K562 (cell line): ENCODE data around the gene RYR3. TPM values are rescaled to one million over a fixed set of nuclear protein-coding genes. Genes with fewer than 3 reads are reported as not detected.

Experiments
- ATAC-seq: fragments of 200-7000 bp; cut with Tn5 transposase; 3 replicates; pipeline ENCODE4 v1.9.1; 2020; ENCODE audit warnings: moderate library complexity
- BruUV-seq: library from RNA; stranded (reverse); fragments of 400-500 nt; replicated peaks from 2 replicates; lab custom pipeline; 2021; lab: Mats Ljungman, UMichigan
- CTCF ChIA-PET: fragments of 300-600 bp; formaldehyde crosslinking; extraction: SDS; loops from one replicate; lab custom pipeline; 2021; ENCODE audit warnings: low intra/inter-chr PET ratio; lab: Yijun Ruan, JAX
- POLR2A ChIA-PET: fragments of 300-600, 350-650 bp; sonication (Branson Sonifier 250); formaldehyde crosslinking; extraction: SDS; loops from one replicate; lab custom pipeline; 2021; ENCODE audit warnings: antibody characterized with exemption, inconsistent platforms; lab: Yijun Ruan, JAX
- DNase-seq, 4 experiments: peaks; one replicate each; pipeline versions ENCODE4 v3.0.0 to v3.0.0-alpha.2; 2011 to 2018; ENCODE audit warnings: low spot score in 3 of 4, mixed read lengths in 3 of 4; ENCODE audit errors: extremely low read depth in 1 of 4
- FAIRE-seq: peaks from 2 replicates; lab custom pipeline; 2011; peaks lifted over from hg19 to GRCh38; lab: Jason Lieb, UNC
- H2AFZ ChIP-seq: 2 replicates; pipeline ENCODE4 v1.6.0; 2011; ENCODE audit warnings: low read depth, low read length, control low read depth, inconsistent platforms
- H3K27ac ChIP-seq: fragments of 200-600 bp; 3 replicates; pipeline ENCODE4 v1.8.0; 2011; ENCODE audit warnings: low read depth, mild to moderate bottlenecking, control low read depth, inconsistent platforms, low read length, moderate library complexity, mixed read lengths; ENCODE audit errors: extremely low read depth
- H3K27me3 ChIP-seq, 2 experiments: fragments of 300-600 bp in 1 of 2; 2 replicates in 1 of 2; 3 replicates in 1 of 2; pipeline versions ENCODE4 v1.6.0 to v1.8.0; 2011; ENCODE audit warnings: inconsistent platforms in 2 of 2, low read length in 2 of 2, mild to moderate bottlenecking in 1 of 2, mixed read lengths in 1 of 2, moderate library complexity in 1 of 2; ENCODE audit not compliant: control insufficient read depth in 2 of 2, insufficient read depth in 2 of 2
- H3K36me3 ChIP-seq: fragments of 300-600 bp; 3 replicates; pipeline ENCODE4 v1.8.0; 2011; ENCODE audit warnings: mild to moderate bottlenecking, low read length, inconsistent platforms; ENCODE audit not compliant: control insufficient read depth, insufficient read depth
- H3K4me1 ChIP-seq, 2 experiments: fragments of 200-600 bp in 1 of 2; replicated peaks in 1 of 2; 2 replicates in 1 of 2; 3 replicates in 1 of 2; pipeline versions ENCODE4 v1.5.1 to v1.8.0; 2011; ENCODE audit warnings: inconsistent platforms in 2 of 2, low read length in 2 of 2, mild to moderate bottlenecking in 1 of 2, mixed read lengths in 1 of 2, moderate library complexity in 1 of 2; ENCODE audit not compliant: control insufficient read depth in 2 of 2, insufficient read depth in 2 of 2
- H3K4me2 ChIP-seq: 2 replicates; pipeline ENCODE4 v1.6.1; 2011; ENCODE audit warnings: low read length, control low read depth, inconsistent platforms, mixed read lengths; ENCODE audit not compliant: insufficient read depth
- H3K4me3 ChIP-seq: fragments of 200-600 bp; sonication (generic), shearing (Covaris generic); 2 replicates; pipeline ENCODE4 v1.5.1; 2016; ENCODE audit warnings: control low read depth, inconsistent platforms
- H3K79me2 ChIP-seq: fragments of 200-600 bp; 3 replicates; pipeline ENCODE4 v1.8.0; 2011; ENCODE audit warnings: low read length, inconsistent platforms; ENCODE audit not compliant: control insufficient read depth, insufficient read depth
- H3K9ac ChIP-seq, 2 experiments: 2 replicates each; pipeline versions ENCODE4 v1.6.0 to v1.6.1; 2011; ENCODE audit warnings: low read depth in 2 of 2, low read length in 2 of 2, control low read depth in 1 of 2, inconsistent platforms in 1 of 2, mild to moderate bottlenecking in 1 of 2, mixed read lengths in 1 of 2; ENCODE audit not compliant: insufficient read depth in 1 of 2
- H3K9me1 ChIP-seq: one replicate; pipeline ENCODE4 v1.6.0; 2011; ENCODE audit warnings: inconsistent platforms, mild to moderate bottlenecking, low read length, moderate library complexity; ENCODE audit not compliant: control insufficient read depth, insufficient read depth
- H3K9me3 ChIP-seq: replicated peaks from 2 replicates; pipeline ENCODE4 v1.5.1; 2011; ENCODE audit warnings: low read depth, low read length, inconsistent platforms; ENCODE audit not compliant: control insufficient read depth, insufficient read depth
- H4K20me1 ChIP-seq: replicated peaks from 2 replicates; pipeline ENCODE4 v1.6.1; 2011; ENCODE audit warnings: low read length, inconsistent platforms, mixed read lengths; ENCODE audit not compliant: control insufficient read depth, insufficient read depth
- IRF9 ChIP-seq: fragments of 450-650 bp; IDR thresholded peaks from 2 replicates; pipeline ENCODE4 v1.6.1; 2016; ENCODE audit warnings: missing biosample characterization, missing genetic modification characterization
- PCBP1 ChIP-seq: fragments of 200-400 bp; formaldehyde crosslinking; IDR thresholded peaks from 2 replicates; pipeline ENCODE4 v1.6.1; 2018; ENCODE audit warnings: mild to moderate bottlenecking, low read depth, low read length; ENCODE audit not compliant: poor library complexity, severe bottlenecking
- RAD21 ChIP-seq, 2 experiments: fragments of 250-450 bp in 1 of 2; fragments of 450-650 bp in 1 of 2; sonication (Bioruptor Pico) in 1 of 2; formaldehyde crosslinking in 1 of 2; IDR thresholded peaks in 1 of 2; conservative IDR thresholded peaks in 1 of 2; 2 replicates each; pipeline versions ENCODE4 v1.4.0 to v1.8.0; 2020 to 2022; ENCODE audit warnings: mild to moderate bottlenecking in 2 of 2, moderate library complexity in 1 of 2
- REST ChIP-seq, 2 experiments: fragments of 450-650 bp; formaldehyde crosslinking in 1 of 2; IDR thresholded peaks; 2 replicates each; pipeline versions ENCODE4 v1.4.0 to v1.6.1; 2014 to 2020; ENCODE audit warnings: mild to moderate bottlenecking in 2 of 2, borderline replicate concordance in 1 of 2, low read depth in 1 of 2
- RNF219 ChIP-seq: fragments of 250-450 bp; sonication (Bioruptor Pico); IDR thresholded peaks from 2 replicates; pipeline ENCODE4 v1.5.0; 2022; ENCODE audit warnings: mild to moderate bottlenecking
- ZNF655 ChIP-seq: fragments of 250-450 bp; sonication (Bioruptor Pico); IDR thresholded peaks from 2 replicates; pipeline ENCODE4 v1.5.0; 2021
- ZNF79 ChIP-seq: fragments of 250-450 bp; sonication (Bioruptor Pico); IDR thresholded peaks from 2 replicates; pipeline ENCODE4 v1.4.0; 2020; ENCODE audit warnings: low read depth, mild to moderate bottlenecking, moderate library complexity
- ZSCAN29 ChIP-seq: fragments of 450-650 bp; IDR thresholded peaks from 2 replicates; pipeline ENCODE4 v1.6.1; 2017
- WGBS: fragments of 100-300 bp; shearing (Covaris generic); methylation state at CpG from one replicate; pipeline ENCODE4 v1.1.6; 2016; ENCODE audit warnings: low coverage, mixed read lengths; ENCODE audit not compliant: insufficient coverage; ENCODE audit errors: missing lambda C conversion rate; 5-methylcytosine and 5-hydroxymethylcytosine counted together
- in situ Hi-C: fragments of 300-500 bp; cut with MboI; formaldehyde crosslinking; loops from 4 replicates; pipeline ENCODE4 v1.15.0; 2018; ENCODE audit warnings: inconsistent platforms, mixed read lengths
- intact Hi-C: fragments of 100-400 bp; cut with micrococcal nuclease; formaldehyde crosslinking; loops from 2 replicates; pipeline ENCODE4 v1.14.2; 2022
- polyA plus RNA-seq, 8 experiments: library from polyadenylated mRNA; depleted of rRNA in 4 of 8; stranded (reverse) in 5 of 8; unstranded in 3 of 8; fragments of >200 nt; fragmentation: Nextera tagmentation in 2 of 8; fragmentation: Illumina TruSeq in 1 of 8; extraction: Ambion mirVana in 2 of 8; extraction: Trizol in 1 of 8; gene quantifications; 2 replicates each; pipeline versions ENCODE4 v1.2.1 to v1.2.3, GENCODE V29; 2011 to 2014; ENCODE audit warnings: inconsistent platforms in 1 of 8, missing spikeins in 1 of 8
- total RNA-seq, 7 experiments: library from RNA; depleted of rRNA in 6 of 7; stranded (reverse); fragments of >200 nt in 6 of 7; fragmentation: Illumina TruSeq in 2 of 7; extraction: Trizol in 2 of 7; gene quantifications; 2 replicates each; pipeline versions ENCODE4 v1.2.1 to v1.2.3, GENCODE V29; 2011 to 2021; ENCODE audit warnings: low replicate concordance in 1 of 7

Gene RYR3
- total and polyA plus RNA-seq, 9 of the 15 experiments (the other 6 are each of a cell fraction or from before 2014, with no cell fraction given): 0.04 TPM; not detected in 8

DNA sequence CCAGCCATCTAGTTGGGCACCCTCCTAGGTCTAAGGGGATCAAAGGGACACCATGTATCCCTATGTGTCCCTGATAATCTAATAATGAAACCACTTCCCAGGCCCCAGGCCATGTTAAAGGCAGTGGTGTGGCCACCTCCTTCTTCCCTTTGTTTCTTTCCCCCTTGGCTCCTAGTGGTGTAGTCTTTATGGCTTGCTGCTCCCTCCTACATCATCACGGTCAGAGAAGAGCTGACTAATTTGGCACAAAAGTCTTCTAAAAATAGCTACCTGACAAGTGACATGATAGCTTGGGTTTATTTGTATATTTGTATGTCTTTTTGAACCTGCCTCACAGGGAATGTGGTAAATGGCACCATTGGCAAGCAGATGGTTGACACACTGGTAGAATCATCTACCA is 526.5 kb downstream of the RYR3 start:
- DNase-seq: no peak
- ChIA-PET POLR2A (no interaction called here), CTCF (no interaction called here)
- no peak for ATAC-seq
- H3K9ac ChIP-seq: no peak overlapping the region
- H3K4me3 ChIP-seq: no peak overlapping the region
- H4K20me1 ChIP-seq: no peaks in the 10 kb centered on the region
- FAIRE-seq: no peak
- peaks cover 4 to 9% of the 10 kb centered on the region in 2 experiments; a peak in 2 of 5 replicates for H3K27me3 ChIP-seq
- no peaks in the 10 kb centered on the region for H3K36me3 ChIP-seq
- BruUV-seq: no TSS peak
- H3K9me1 ChIP-seq: no peaks in the 10 kb centered on the region
- H3K4me2 ChIP-seq: no peak overlapping the region
- in situ Hi-C loops (no loop called here), intact Hi-C loops (no loop called here)
- H3K27ac ChIP-seq: no peak overlapping the region
- no peak overlapping the region for H2AFZ ChIP-seq
- H3K4me1 ChIP-seq: no peaks in the 10 kb centered on the region
- 0% methylated on average over 1 of the region's 1 CpG for WGBS
- H3K79me2 ChIP-seq: no peaks in the 10 kb centered on the region
- H3K9me3 ChIP-seq: no peaks in the 10 kb centered on the region
- TF ChIP-seq ZSCAN29 (no peak), RAD21 (CRISPR knock-in tag; conservative IDR thresholded peaks at IDR 0.05 in 1 of 2, IDR thresholded peaks at IDR 0.05 in 1 of 2) (no peak), REST (IDR thresholded peaks at IDR 0.05; ENCODE audit: borderline replicate concordance) (no peak), REST (CRISPR knock-in tag; IDR thresholded peaks at IDR 0.05; ENCODE audit: low read depth) (no peak), ZNF79 (no peak), RNF219 (no peak), IRF9 (no peak), PCBP1 (no peak), ZNF655 (CRISPR knock-in tag) (no peak)
